ENCODE data around the gene CHST8.

GRCh38 chr19:33769208-33769607 lies 147.5 kb downstream of the CHST8 start:
- TF ChIP-seq CTCF (IDR thresholded peaks at IDR 0.05; ENCODE audit: low read length): no peak
- TF ChIP-seq EZH2 (optimal IDR thresholded peaks at IDR 0.05; ENCODE audit: low read depth, low read length): no peak
- TF ChIP-seq EZH2phosphoT487 (IDR thresholded peaks at IDR 0.05; ENCODE audit: low read length): no peak
